Activated naive CD4-positive, alpha-beta T cell treated with anti-CD3 and anti-CD28 coated beads, Interleukin-2, amount 50 U/mL, for 72 hours (primary cell): ENCODE data around the gene FAM217A. TPM values are rescaled to one million over a fixed set of nuclear protein-coding genes. Genes with fewer than 3 reads are reported as not detected.
"Not testable (repeated sequence)": the region's sequence is repeated elsewhere in the genome, so short reads cannot be mapped to it uniquely, and the experiment has no call there.

Source experiments
- ATAC-seq, 2 donors: fragments of 150-1000 bp; cut with Tn5 transposase; 2 replicates each; pipeline ENCODE4 v1.10.0; 2021; ENCODE audit warnings: mild to moderate bottlenecking in 2 of 2, moderate library complexity in 2 of 2
- DNase-seq, 2 donors: peaks; one replicate each; pipeline ENCODE4 v3.0.0; 2021 to 2022; ENCODE audit warnings: low spot score in 2 of 2
- H3K27ac Mint-ChIP-seq, 2 donors: one replicate each; pipeline ENCODE4 v1.8.0; 2022; ENCODE audit warnings: mild to moderate bottlenecking in 2 of 2, mixed read lengths in 2 of 2
- H3K36me3 Mint-ChIP-seq, 2 donors: one replicate each; pipeline ENCODE4 v1.8.0; 2022; ENCODE audit warnings: mixed read lengths in 2 of 2
- H3K9me3 Mint-ChIP-seq, 2 donors: one replicate each; pipeline ENCODE4 v1.8.0; 2022; ENCODE audit warnings: mixed read lengths in 2 of 2
- total RNA-seq, 2 donors: library from RNA; stranded (reverse); gene quantifications; one replicate each; pipeline ENCODE4 v1.2.3, GENCODE V29; 2022

FAM217A gene
- total RNA-seq, 2 donors from 2014 or later = not detected

DNA sequence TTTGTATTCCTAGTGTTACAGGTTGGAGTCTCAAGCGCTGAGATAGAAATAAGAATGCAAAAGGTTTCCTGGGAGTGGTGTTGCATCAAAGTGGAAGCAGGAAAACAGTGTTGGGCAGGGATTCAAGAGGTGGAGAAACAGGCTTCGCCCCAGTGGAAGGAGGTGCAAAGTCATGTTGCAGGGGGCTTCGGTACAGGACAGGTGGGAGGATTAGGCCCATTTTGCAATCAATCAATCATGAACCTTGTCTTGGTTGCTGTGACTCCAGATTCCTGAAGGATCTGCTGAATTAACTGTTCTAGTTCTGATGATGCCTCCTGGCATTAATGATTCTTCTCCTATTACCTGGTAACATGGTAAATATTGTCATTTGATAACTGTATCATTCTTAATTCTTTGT is 22.4 kb upstream of the FAM217A start:
- Mint-ChIP-seq H3K9me3 (no peaks in the 10 kb centered on the region), H3K27ac (no peak overlapping the region)
- no peak for ATAC-seq

DNA sequence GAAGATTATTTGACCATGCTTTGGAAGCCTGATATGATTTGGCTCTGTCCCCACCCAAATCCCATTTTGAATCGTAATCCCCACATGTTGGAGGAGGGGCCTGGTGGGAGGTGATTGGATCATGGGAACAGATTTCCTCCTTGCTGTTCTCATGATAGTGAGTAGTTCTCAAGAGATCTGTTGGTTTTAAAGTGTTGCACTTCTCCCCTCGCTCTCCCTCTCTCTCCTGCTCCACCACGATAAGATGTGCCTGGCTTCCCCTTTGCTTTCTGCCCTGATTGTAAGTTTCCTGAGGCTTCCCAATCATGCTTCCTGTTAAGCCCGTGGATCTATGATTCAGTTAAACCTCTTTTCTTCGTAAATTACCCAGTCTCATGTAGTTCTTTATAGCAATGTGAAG is 21.7 kb upstream of the FAM217A start:
- Mint-ChIP-seq H3K27ac (no peak overlapping the region), H3K36me3 (no peaks in the 10 kb centered on the region), H3K9me3 (no peaks in the 10 kb centered on the region)
- ATAC-seq = no peak
- DNase-seq = no peak

More for the DNA sequence above, 22.4 kb upstream of the FAM217A start:
- DNase-seq = no peak
- no peaks in the 10 kb centered on the region for H3K36me3 Mint-ChIP-seq

DNA sequence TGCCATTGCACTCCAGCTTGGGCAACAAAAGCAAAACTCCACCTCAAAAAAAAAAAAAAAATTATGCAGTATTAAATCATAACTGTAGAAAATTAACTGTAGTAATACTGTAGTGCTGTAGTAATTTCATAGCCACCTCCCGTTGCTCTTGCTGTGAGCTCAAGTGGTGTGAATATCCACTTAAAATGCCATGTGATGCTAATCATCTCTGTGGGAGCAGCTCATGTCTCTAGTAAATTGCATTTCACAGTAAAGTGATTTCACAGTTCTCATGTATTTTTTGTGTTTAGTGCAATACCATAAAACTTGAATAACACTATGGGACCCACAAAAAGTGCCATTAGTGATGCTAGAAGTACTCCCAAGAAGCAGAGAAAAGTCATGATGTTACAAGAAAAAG is 14.4 kb upstream of the FAM217A start:
- Mint-ChIP-seq H3K36me3 (no peaks in the 10 kb centered on the region), H3K27ac (no peak overlapping the region), H3K9me3 (no peaks in the 10 kb centered on the region)
- DNase-seq (no peak), ATAC-seq (no peak)

DNA sequence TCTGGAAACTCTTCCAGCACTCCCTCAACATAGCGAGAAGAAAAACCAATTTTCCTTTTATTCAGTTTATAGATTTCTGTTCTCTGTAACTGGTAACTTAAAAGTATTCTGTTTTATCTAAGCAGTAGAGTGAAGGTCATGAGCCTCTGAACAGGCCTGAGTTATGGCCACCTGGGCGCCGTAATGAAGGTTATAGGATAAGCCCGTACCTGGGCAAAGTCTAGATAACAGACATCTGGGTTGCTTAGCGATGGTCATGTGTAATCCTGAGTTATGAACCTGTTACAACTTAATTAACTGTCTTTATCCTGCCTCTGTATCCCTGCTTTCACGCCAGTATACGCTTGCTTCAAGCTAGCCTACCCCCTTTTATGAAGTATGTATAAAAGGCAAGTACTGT is 13.0 kb upstream of the FAM217A start:
- no peaks in the 10 kb centered on the region for H3K9me3 Mint-ChIP-seq
- ATAC-seq (no peak), DNase-seq (no peak)
- no peaks in the 10 kb centered on the region for H3K36me3 Mint-ChIP-seq
- H3K27ac Mint-ChIP-seq = no peak overlapping the region

DNA sequence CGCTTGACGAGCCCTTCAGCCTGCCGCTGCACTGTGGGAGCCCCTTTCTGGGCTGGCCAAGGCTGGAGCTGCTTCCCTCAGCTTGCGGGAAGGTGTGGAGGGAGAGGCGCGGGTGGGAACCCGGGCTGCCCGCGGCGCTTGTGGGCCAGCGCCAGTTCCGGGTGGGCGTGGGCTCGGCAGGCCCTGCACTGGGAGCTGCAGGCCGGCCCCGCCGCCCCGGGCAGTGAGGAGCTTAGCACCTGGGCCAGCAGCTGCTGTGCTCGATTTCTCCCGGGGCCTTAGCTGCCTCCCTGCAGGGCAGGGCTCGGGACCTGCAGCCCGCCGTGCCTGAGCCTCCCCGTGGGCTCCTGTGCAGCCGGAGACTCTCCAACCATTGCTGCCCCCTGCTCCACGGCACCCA is 11.1 kb upstream of the FAM217A start:
- not testable (repeated sequence) for H3K9me3 Mint-ChIP-seq, H3K27ac Mint-ChIP-seq, DNase-seq, ATAC-seq, H3K36me3 Mint-ChIP-seq

DNA sequence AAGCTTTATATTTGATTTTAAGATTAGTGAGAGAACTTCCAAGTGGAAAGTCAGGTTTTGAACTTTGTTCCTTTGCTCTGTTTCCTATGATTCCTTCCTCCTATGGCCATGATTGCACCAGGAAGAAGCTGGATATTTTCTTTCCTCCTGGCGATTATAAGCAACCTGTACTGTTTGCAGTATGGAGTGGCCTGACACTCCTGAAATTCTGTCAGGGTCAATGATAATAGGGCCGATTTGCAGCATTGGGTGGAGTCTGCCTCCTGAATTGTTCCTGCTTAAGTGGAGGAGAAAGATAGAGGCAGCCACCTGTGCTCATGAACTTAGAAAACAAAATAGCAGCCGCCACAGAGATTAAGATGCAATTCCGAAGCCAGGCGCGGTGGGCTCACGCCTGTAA is 9.8 kb upstream of the FAM217A start:
- Mint-ChIP-seq H3K9me3 (no peaks in the 10 kb centered on the region), H3K36me3 (no peaks in the 10 kb centered on the region), H3K27ac (no peak overlapping the region)
- DNase-seq = no peak
- no peak for ATAC-seq

DNA sequence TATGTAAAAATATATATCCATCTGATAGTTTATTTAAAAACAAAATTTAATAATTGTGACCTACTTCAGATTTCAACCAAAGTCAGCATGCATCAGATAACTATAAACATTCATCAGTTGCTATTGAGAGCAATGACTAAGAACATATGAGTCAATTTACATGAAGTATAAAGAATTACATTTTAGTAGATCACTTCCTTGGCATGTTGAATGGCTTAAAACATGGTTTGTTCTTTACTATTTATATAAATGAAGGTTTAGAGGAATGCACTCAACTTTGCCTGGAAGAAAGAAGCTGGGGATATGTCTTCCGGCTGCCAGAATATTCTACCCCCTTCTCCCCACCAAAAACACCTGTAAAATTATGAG is 6.4 kb upstream of the FAM217A start:
- Mint-ChIP-seq H3K27ac (no peak overlapping the region), H3K36me3 (no peaks in the 10 kb centered on the region), H3K9me3 (no peaks in the 10 kb centered on the region)
- no peak for ATAC-seq
- no peak for DNase-seq

DNA sequence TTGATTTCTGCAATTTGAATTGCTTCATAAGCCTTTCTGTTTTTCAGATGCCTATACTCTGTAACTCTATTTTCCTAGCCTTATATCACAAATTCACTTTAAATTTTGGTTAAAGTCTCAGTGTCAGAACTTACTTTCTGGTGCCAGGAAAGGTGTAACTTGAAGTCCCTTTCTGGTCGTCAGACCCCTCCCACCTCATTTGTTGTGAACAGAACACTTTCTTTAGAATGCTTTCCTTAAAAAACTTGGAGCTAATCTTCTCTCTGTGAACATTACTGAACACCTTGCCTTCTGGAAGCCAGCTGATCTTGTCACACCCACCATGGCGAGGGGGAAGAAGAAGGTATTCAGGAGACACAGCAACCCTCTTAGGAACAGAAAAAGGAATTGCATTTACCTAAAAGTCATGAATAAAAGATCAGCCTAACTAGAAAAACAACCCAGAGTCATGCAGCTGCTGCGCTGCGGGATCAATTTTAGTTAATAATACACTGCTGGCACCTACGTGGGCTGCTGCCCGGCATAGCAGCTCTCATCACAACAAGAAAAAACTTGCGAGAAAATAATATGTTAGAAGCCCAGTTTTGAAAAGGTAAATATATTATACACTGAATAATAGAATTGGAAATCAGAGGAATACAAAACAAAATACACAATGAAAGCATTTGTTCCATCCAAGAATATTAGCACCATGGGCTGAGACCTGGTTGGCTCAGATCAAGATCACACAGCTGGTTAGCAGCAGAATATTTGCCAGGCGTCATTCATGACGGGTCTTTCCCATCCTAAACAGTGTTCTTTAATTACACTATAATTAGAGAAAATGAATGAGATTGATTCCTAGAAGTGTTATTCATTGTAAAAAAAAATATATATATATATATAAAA is 5.8 kb upstream of the FAM217A start:
- H3K36me3 Mint-ChIP-seq = no peaks in the 10 kb centered on the region
- DNase-seq (no peak), ATAC-seq (no peak)
- no peaks in the 10 kb centered on the region for H3K9me3 Mint-ChIP-seq
- H3K27ac Mint-ChIP-seq = no peak overlapping the region

DNA sequence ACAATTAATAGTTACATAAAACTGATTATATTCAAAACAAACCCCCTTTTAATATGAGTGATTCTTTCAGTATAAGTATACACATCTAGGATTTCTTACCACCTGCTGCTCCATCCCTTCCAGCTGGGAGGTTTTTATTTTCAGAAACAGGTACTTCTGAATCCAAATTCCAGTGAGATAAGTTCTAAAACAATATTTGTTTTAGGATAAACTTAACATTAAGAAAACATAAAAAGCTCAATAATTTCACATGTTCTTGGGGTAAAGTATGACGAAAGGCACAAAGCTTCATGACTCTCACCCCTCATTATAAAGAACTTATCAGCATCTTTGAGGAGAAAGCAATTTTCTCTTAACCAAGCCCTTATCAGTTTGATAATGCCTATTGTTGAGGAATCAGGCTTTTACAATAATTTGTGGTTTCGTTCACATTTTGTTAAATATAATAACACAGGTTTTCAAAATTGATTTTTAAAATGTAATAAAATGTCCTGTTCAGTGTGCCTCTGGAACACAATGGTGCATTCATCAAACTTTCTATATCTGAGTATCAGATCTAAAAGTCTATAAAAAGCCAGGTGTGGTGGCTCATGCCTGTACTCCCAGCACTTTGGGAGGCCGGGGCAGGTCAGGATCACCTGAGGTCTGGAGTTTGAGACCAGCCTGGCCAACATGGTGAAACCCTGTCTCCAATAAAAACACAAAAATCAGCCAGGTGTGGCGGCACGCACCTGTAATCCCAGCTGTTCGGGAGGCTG is 4.3 kb downstream of the FAM217A start:
- H3K36me3 Mint-ChIP-seq = no peaks in the 10 kb centered on the region
- ATAC-seq (no peak), DNase-seq (no peak)
- H3K9me3 Mint-ChIP-seq = no peaks in the 10 kb centered on the region
- no peak overlapping the region for H3K27ac Mint-ChIP-seq

DNA sequence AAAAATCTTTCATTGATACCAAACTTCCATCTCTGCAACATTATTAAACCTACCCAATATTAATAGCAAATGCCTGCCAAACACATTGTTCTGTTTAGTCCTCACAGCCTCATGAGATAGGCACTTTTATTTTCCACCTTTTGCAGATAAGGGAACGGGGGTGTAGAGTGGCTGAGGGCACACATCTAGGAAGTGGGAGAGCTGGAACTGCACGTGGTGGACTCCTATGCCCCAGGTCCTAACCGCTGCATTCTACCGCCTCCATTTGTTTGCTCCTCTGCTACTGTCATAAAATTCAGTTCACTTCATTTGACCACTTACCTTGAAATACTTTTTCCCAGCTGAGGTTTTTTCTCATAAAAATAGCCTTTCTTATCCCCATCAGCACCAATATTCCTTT is 7.6 kb downstream of the FAM217A start:
- ATAC-seq (no peak), DNase-seq (no peak)
- Mint-ChIP-seq H3K9me3 (no peaks in the 10 kb centered on the region), H3K36me3 (no peaks in the 10 kb centered on the region), H3K27ac (no peak overlapping the region)

DNA sequence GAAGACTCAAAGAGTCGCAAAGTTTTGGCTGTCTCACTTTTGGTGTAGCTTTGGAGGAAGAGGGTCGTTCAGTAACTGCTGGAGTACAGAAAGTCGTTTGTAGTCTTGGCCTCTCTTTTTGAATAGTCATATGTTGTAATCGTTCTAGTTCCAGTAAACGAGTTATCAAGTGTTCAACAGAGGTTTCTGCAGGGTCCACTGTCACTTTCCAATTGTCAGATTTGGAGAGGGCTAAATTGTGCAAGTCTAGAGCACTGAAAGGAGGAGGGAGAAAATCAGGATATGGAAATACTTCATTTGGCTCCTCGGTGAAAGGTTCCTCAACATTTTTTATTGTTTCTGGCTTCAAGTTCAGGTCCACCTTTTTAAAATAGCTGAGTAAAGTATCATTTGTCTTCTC is 9.7 kb downstream of the FAM217A start:
- DNase-seq = no peak
- Mint-ChIP-seq H3K9me3 (no peaks in the 10 kb centered on the region), H3K36me3 (peaks cover 0 to 7% of the 10 kb centered on the region in 2 donors), H3K27ac (peak overlapping the region in 1 of 2 donors; percentile 69)
- no peak for ATAC-seq

DNA sequence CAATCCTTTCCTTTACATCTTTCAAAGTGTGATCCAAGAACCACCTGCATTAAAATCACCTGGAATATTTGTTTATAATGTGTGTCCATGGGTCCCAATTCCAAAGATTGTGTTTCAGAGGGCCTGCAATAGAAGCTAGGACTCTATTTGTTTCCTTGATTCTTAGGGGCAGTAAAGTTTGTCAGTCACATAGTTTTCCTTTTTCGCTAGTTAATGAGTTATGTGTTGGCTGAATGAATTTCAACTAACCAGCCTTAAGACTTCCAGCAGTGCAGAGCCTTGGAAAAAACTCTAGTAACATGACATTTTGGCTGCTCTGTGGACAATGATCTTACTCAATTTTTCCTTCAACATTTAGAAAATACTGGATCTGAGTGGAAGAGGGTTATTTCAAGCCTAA is 11.3 kb downstream of the FAM217A start:
- no peak overlapping the region for H3K27ac Mint-ChIP-seq
- ATAC-seq (no peak), DNase-seq (no peak)
- peaks cover 0 to 7% of the 10 kb centered on the region in 2 donors for H3K36me3 Mint-ChIP-seq
- no peaks in the 10 kb centered on the region for H3K9me3 Mint-ChIP-seq

DNA sequence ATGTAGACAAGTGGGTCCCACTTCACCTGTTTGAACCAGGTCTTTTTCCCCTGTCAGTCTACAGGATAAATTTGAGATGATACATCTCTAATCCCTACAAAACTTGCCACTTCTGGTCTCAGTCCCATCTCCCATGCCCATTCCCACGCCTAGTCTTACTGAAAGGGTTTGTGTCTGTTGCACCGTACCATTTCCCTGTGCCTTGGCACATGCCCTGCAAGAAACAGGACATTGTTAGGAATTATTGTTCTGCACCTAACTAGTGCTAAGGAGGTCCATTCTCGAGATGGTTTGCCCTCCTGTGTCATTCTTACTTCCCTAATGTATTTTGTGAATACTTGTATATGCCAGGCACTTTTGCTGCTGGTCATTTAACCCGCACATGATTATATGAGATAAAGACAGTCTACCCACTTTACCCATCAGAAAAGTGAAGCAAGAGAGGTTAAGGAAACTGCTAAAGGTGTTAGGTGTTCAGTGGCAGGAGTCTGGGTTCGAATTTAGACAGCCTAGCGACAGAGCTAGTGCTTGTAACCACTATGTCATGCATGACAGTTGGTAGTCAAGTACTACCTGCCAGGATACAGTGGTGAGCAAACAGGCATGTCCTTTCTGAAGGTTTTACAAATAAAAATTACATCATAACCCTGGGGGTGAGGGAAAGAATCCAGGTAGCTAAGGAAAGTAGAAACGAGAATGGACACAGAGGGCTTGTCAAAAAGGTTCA is 12.7 kb downstream of the FAM217A start:
- no peak for ATAC-seq
- Mint-ChIP-seq H3K36me3 (peaks cover 0 to 7% of the 10 kb centered on the region in 2 donors), H3K27ac (peak overlapping the region in 1 of 2 donors; percentile 59), H3K9me3 (no peaks in the 10 kb centered on the region)
- no peak for DNase-seq

DNA sequence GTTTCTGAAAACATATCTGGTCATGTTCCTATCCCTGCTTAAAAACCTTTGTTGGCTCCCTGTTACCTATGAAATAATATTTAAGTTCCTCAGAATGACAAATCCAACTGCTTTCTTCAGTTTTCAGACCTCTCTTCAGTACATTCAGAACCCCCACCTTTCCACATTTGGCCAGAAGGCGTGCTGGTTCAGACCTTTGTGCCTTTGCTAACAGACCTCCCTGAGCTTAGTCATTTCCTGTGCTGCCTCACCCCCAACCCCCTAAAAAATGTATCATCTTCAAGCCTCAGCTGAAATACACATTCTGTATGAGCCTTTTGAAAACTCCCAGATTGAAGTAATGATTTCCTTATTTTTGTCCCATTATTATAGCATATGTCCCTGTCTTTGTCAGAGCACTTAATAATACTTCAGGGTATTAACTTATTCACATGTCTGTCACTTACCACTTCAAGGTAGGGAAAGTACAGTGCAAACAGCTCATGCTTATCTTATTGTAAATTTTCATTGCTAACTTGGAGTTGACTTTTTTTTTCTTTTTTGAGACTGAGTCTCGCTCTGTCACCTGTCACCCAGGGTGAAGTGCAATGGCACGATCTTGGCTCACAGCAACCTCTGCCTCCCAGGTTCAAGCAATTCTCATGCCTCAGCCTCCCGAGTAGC is 19.7 kb downstream of the FAM217A start:
- peak; percentile 87 to 88 for ATAC-seq
- peak; percentile 63 to 71 for DNase-seq
- no peaks in the 10 kb centered on the region for H3K9me3 Mint-ChIP-seq
- peaks cover 5 to 12% of the 10 kb centered on the region in 2 donors for H3K36me3 Mint-ChIP-seq
- H3K27ac Mint-ChIP-seq = peak overlapping the region; percentile 96 to 98

DNA sequence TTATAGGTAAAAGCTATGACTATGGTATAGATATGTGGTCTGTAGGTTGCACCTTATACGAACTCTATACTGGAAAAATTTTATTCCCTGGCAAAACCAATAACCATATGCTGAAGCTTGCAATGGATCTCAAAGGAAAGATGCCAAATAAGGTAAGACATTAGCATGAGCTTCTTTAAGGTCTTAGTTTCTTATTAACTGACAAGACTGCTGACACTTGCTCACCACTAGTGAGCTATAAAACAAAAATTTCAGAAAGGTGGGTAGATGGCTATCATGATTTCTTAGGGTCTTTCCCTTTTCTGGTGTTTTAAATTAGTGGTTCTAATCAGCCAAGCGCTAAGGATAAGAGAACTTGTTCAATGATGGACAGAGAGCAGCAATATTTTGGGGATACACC is 21.9 kb downstream of the FAM217A start:
- DNase-seq (no peak), ATAC-seq (no peak)
- Mint-ChIP-seq H3K36me3 (peaks cover 5 to 12% of the 10 kb centered on the region in 2 donors), H3K27ac (peak overlapping the region in 1 of 2 donors; percentile 3), H3K9me3 (no peaks in the 10 kb centered on the region)

DNA sequence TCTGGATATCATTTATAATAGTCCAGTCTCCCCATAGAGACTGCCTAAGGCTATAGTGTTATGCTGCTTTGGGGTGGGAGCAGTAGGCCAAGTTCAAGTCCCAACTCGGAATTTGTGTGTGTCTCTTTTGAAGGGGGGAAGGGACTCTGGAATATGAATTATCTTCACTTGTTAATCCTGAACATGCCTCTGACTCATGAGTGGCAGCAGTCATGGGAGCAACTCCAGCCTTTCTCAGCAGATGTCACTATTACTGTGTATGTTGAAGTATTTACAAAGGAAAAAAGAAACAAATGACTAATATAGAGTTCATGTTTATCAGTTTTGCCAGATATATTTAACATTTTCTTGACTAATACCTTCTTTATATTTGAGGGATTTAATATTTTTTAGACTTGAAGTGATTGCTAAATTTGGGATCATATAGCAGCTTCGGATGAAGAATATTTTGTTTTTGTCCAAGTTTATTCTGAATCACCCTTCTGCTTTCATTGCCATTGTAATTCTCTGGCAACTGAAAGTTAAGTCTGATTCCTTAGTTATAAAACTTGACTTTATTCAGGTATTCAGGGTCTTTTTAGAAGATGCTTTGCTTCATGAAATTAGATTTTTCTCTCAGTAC is 23.4 kb downstream of the FAM217A start:
- no peak for ATAC-seq
- H3K27ac Mint-ChIP-seq = no peak overlapping the region

More for the DNA sequence above, 23.4 kb downstream of the FAM217A start:
- H3K9me3 Mint-ChIP-seq = no peaks in the 10 kb centered on the region
- DNase-seq = no peak
- H3K36me3 Mint-ChIP-seq = peaks cover 5 to 7% of the 10 kb centered on the region in 2 donors
